ENCODE results near the gene SEMA5A.

SEMA5A gene

DNA sequence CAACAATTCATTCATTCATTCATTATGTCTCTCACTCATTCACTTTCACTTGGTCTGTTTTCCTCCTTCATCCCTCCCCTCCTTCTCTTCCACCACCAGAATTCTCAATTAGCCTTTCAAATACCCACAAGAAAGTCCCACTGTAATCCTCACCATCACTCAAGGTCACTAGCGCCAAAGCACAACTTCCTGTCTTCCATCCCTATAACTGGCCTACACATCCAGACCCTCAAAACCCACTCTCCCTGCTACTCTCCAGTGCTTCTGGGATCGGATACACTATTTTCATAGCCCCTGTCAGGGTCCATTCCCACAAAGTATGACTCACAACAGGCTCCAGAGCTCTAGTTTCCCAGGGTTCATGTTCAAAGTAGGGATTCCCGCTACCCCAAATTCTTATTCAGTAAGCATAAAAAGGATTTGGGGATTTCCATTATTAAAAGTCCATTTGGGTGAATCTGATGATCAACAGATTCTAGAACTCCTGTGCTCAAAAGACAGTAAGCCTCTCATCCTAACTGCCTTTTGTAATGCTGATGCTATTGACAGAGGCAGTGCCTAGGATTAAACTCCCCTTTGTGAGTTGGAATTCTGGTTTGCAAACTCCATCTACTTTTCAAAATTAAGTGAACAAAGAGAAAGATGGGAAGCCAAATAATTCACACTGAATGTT is 250.9 kb downstream of the SEMA5A start:
- no peaks in the 10 kb centered on the region for H3K4me1 ChIP-seq (ENCODE audit: control insufficient read depth, insufficient read depth, low read length)
- H3K4me3 ChIP-seq (ENCODE audit: low read length): no peak overlapping the region
- no peaks in the 10 kb centered on the region for H3K36me3 ChIP-seq (ENCODE audit: control insufficient read depth, insufficient read depth, low read length)
- H3K27me3 ChIP-seq (ENCODE audit: control insufficient read depth, insufficient read depth, low read length): no peaks in the 10 kb centered on the region
- H3K9ac ChIP-seq (ENCODE audit: low read length): no peak overlapping the region
- H3K27ac ChIP-seq (ENCODE audit: low read depth, low read length): no peak overlapping the region

DNA sequence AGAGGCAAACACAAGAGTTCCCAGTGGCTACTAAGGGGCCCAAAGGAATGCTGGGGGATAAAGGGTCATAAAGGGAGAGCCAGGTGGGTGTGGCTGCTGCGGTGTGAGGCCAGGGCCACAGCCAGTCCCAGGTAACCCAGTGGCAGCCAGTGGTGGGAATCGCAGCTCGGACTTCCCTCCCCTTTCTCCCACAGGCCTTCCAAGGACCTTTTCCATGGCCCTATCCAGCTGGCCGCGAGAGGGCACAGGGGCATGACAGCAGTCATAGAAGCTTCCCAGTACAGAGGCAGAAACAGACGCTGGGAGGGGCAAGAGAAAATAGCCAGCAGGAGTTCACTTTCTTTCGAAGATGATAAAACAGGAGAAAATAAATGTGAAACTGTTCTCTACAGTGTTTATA is 257.6 kb downstream of the SEMA5A start:
- Histone ChIP-seq H3K4me3 (ENCODE audit: low read length) (no peak overlapping the region), H3K27ac (ENCODE audit: low read depth, low read length) (no peak overlapping the region), H3K36me3 (ENCODE audit: control insufficient read depth, insufficient read depth, low read length) (no peaks in the 10 kb centered on the region), H3K27me3 (ENCODE audit: control insufficient read depth, insufficient read depth, low read length) (no peaks in the 10 kb centered on the region), H3K9ac (ENCODE audit: low read length) (no peak overlapping the region), H3K4me1 (ENCODE audit: control insufficient read depth, insufficient read depth, low read length) (no peaks in the 10 kb centered on the region)

DNA sequence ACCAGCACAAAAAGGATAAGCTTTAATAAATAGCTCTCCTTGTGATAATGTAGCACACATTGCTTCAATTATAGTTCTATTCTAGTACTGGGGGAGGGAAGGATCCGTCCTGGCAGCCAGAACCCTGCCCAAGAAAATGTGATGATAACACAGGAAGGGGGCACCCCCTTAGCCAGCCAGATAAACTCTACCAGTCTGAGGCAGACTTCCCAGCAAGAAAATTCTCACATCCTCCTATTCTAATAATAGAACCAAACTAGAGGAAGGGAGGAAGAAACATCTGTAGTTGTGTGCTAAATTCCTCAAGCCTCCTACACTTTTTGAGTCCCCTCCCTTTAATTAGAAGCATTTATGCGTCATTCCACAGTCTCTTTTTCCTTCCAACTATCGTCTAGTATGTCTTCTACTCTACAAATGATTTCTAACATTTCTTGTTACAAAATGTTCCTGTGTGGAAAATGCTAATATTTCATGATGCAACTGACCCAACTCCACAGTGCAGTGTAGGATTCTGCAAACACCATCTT is 261.0 kb downstream of the SEMA5A start:
- Histone ChIP-seq H3K27me3 (ENCODE audit: control insufficient read depth, insufficient read depth, low read length) (no peaks in the 10 kb centered on the region), H3K9ac (ENCODE audit: low read length) (no peak overlapping the region), H3K36me3 (ENCODE audit: control insufficient read depth, insufficient read depth, low read length) (no peaks in the 10 kb centered on the region), H3K4me3 (ENCODE audit: low read length) (no peak overlapping the region), H3K27ac (ENCODE audit: low read depth, low read length) (no peak overlapping the region), H3K4me1 (ENCODE audit: control insufficient read depth, insufficient read depth, low read length) (no peaks in the 10 kb centered on the region)

DNA sequence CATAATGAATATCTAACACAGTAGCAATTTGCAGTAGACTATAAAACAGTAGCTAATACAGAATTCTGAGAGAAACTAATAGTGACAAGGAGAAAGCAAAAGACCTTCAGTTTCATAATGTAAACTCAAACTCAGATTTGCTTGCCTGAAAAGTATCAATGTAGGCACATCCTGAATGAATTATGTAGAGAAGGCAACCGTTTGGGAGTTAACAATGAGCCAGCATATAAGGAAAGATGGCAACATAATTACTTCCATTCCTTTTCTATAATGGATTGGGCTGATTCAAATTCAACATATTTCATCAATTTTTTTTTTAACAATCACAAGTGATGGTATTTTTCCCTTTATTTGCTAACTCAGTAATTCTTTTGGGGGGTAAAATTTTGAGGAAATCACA is 261.6 kb downstream of the SEMA5A start:
- H3K27ac ChIP-seq (ENCODE audit: low read depth, low read length): no peak overlapping the region

DNA sequence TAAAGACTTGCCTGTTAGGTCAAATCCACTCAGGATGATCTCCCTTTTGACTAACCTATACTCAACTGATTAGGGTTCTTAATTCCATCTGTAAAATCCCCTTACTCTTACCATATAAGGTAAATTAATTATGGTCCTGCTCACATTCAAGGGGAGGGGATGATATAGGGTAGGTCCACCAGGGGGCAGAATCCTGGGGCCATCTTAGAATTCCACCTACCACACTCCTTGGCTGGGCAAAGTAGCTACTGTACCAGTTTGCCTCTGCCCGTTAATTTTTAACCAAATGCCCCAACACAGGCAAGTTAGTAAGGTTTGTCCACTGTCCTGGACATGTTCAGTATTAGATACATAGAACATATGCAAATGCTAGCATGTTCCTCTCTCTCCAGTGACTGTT is 262.4 kb downstream of the SEMA5A start:
- Histone ChIP-seq H3K36me3 (ENCODE audit: control insufficient read depth, insufficient read depth, low read length) (no peaks in the 10 kb centered on the region), H3K4me1 (ENCODE audit: control insufficient read depth, insufficient read depth, low read length) (no peaks in the 10 kb centered on the region), H3K4me3 (ENCODE audit: low read length) (no peak overlapping the region), H3K27ac (ENCODE audit: low read depth, low read length) (no peak overlapping the region), H3K9ac (ENCODE audit: low read length) (no peak overlapping the region), H3K27me3 (ENCODE audit: control insufficient read depth, insufficient read depth, low read length) (no peaks in the 10 kb centered on the region)

More for the DNA sequence above, 261.6 kb downstream of the SEMA5A start:
- Histone ChIP-seq H3K9ac (ENCODE audit: low read length) (no peak overlapping the region), H3K4me3 (ENCODE audit: low read length) (no peak overlapping the region), H3K4me1 (ENCODE audit: control insufficient read depth, insufficient read depth, low read length) (no peaks in the 10 kb centered on the region), H3K27me3 (ENCODE audit: control insufficient read depth, insufficient read depth, low read length) (no peaks in the 10 kb centered on the region), H3K36me3 (ENCODE audit: control insufficient read depth, insufficient read depth, low read length) (no peaks in the 10 kb centered on the region)

DNA sequence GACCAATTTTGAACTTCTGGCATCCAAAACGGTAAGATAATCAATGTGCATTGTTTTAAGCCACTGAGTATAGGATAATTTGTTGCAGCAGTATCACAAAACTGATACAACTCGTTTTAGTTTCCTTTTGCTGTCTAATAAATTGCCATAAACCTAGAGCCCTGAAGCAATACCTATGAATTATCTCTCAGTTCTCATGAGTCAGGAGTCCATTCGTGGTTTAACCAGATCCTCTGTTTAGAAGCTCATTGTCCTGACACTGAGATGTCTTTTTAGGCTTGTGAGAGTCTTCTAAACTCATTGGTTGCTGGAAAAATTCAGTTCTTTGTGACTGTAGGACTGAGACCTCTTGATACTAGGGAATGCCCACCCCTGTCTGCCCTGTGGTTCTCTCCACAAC is 262.9 kb downstream of the SEMA5A start:
- no peak overlapping the region for H3K4me3 ChIP-seq (ENCODE audit: low read length)
- no peak overlapping the region for H3K9ac ChIP-seq (ENCODE audit: low read length)
- no peaks in the 10 kb centered on the region for H3K36me3 ChIP-seq (ENCODE audit: control insufficient read depth, insufficient read depth, low read length)
- no peaks in the 10 kb centered on the region for H3K27me3 ChIP-seq (ENCODE audit: control insufficient read depth, insufficient read depth, low read length)
- no peaks in the 10 kb centered on the region for H3K4me1 ChIP-seq (ENCODE audit: control insufficient read depth, insufficient read depth, low read length)
- H3K27ac ChIP-seq (ENCODE audit: low read depth, low read length): no peak overlapping the region

DNA sequence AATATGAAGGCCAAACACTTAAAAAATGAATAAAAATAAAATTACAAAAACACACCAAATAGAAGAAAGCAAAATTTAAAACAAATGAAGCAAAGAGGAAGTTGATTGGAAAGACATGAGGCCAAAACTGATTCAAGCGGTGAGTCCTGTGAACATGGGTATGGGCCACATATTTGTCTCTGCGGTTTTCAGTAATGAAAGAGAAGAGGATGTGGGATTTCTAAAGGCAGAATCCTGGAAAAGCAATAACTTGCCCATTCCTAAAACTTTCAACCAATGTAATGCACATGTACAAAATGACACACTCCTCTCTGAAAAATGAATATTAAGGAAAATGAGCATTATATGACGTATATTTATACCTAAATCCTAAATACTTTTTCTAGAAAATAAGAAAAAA is 263.7 kb downstream of the SEMA5A start:
- Histone ChIP-seq H3K4me3 (ENCODE audit: low read length) (no peak overlapping the region), H3K27me3 (ENCODE audit: control insufficient read depth, insufficient read depth, low read length) (no peaks in the 10 kb centered on the region), H3K27ac (ENCODE audit: low read depth, low read length) (no peak overlapping the region), H3K4me1 (ENCODE audit: control insufficient read depth, insufficient read depth, low read length) (no peaks in the 10 kb centered on the region), H3K9ac (ENCODE audit: low read length) (no peak overlapping the region), H3K36me3 (ENCODE audit: control insufficient read depth, insufficient read depth, low read length) (no peaks in the 10 kb centered on the region)

DNA sequence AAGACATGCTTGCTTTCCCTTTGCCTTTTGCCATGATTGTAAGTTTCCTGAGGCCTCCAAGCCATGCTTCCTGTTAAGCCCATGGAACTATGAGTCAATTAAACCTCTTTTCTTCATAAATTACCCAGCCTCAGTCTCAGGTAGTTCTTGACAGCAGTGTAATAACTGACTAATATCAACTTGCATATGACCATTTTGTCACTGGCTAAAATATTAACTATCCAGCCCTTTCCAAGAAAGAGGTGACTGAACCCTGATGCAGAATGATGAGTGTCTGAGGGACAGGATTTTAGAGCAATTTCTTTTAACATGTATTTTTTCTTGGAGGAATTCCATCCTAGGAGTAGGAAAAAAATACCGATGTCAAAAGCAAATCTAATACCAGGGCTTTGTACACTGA is 266.1 kb downstream of the SEMA5A start:
- H3K9ac ChIP-seq (ENCODE audit: low read length): no peak overlapping the region
- H3K27me3 ChIP-seq (ENCODE audit: control insufficient read depth, insufficient read depth, low read length): no peaks in the 10 kb centered on the region
- H3K4me3 ChIP-seq (ENCODE audit: low read length): no peak overlapping the region
- H3K36me3 ChIP-seq (ENCODE audit: control insufficient read depth, insufficient read depth, low read length): no peaks in the 10 kb centered on the region
- H3K27ac ChIP-seq (ENCODE audit: low read depth, low read length): no peak overlapping the region
- no peaks in the 10 kb centered on the region for H3K4me1 ChIP-seq (ENCODE audit: control insufficient read depth, insufficient read depth, low read length)

DNA sequence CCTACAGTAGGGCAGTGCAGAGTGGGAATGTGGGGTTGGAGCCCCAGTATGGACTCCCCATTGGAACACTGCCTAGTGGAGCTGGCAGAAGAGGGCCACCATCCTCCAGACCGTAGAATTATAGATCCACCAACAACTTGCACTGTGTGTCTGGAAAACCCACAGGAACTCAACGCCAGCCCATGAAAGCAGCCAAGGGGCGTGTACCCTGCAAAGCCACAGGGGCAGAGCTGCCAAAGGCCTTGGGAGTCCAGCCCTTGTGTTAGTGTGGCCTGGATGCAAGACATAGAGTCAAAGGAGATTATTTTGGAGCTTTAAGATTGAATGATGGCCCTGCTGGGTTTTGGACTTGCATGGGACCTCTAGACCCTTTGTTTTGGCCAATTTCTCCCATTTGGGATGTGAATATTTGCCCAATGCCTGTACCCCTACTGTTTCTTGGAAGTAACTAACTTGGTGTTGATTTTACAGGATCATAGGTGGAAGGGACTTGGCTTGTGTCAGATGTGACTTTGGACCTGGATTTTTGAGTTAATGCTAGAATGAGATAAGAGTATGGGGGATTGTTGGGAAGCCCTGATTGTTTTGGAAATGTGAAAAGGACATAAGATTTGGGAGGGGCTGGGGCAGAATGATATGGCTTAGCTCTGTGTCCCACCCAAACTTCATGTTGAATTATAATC is 266.8 kb downstream of the SEMA5A start:
- Histone ChIP-seq H3K27ac (ENCODE audit: low read depth, low read length) (no peak overlapping the region), H3K4me1 (ENCODE audit: control insufficient read depth, insufficient read depth, low read length) (no peaks in the 10 kb centered on the region), H3K27me3 (ENCODE audit: control insufficient read depth, insufficient read depth, low read length) (no peaks in the 10 kb centered on the region), H3K36me3 (ENCODE audit: control insufficient read depth, insufficient read depth, low read length) (no peaks in the 10 kb centered on the region), H3K9ac (ENCODE audit: low read length) (no peak overlapping the region), H3K4me3 (ENCODE audit: low read length) (no peak overlapping the region)

DNA sequence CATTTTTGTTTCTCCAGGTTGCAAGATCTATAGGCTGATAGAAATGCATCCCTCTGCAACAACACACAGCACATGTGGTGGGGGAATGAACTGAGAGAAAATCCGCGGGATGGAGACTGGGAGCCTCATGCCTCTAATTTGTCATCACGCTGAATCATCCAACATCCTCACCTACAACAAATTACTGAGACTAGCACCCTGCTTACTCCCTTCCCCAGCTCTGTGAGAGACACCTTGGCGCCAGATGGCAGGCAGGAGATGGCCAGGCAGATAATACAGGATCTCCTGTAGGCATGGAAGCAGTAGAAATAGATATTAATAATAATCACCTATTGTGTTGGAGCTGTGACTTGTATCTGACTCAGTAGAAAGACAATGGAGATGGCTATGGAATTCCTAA is 276.9 kb downstream of the SEMA5A start:
- Histone ChIP-seq H3K36me3 (ENCODE audit: control insufficient read depth, insufficient read depth, low read length) (no peaks in the 10 kb centered on the region), H3K4me3 (ENCODE audit: low read length) (no peak overlapping the region), H3K9ac (ENCODE audit: low read length) (no peak overlapping the region), H3K27ac (ENCODE audit: low read depth, low read length) (no peak overlapping the region), H3K4me1 (ENCODE audit: control insufficient read depth, insufficient read depth, low read length) (no peaks in the 10 kb centered on the region), H3K27me3 (ENCODE audit: control insufficient read depth, insufficient read depth, low read length) (no peaks in the 10 kb centered on the region)

DNA sequence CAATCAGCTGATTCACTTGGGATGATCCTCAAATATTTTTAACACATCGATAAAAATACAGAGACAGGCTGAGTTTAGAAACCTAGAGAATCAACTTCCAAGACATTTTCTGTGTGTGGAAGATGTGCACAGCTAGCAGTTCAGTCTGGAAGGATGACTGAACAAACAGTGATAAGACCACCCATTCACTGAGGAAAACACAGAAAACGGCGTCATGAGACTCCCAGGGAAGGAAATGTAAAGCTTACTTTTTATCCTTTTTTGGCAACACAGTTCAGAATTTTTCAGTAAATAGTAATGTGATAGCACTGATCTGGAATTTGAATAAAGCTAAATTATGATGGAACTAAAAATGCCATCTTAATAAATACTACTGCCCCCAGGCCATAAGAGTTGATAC is 277.6 kb downstream of the SEMA5A start:
- Histone ChIP-seq H3K9ac (ENCODE audit: low read length) (no peak overlapping the region), H3K4me3 (ENCODE audit: low read length) (no peak overlapping the region), H3K27ac (ENCODE audit: low read depth, low read length) (no peak overlapping the region), H3K36me3 (ENCODE audit: control insufficient read depth, insufficient read depth, low read length) (no peaks in the 10 kb centered on the region), H3K27me3 (ENCODE audit: control insufficient read depth, insufficient read depth, low read length) (no peaks in the 10 kb centered on the region), H3K4me1 (ENCODE audit: control insufficient read depth, insufficient read depth, low read length) (no peaks in the 10 kb centered on the region)

DNA sequence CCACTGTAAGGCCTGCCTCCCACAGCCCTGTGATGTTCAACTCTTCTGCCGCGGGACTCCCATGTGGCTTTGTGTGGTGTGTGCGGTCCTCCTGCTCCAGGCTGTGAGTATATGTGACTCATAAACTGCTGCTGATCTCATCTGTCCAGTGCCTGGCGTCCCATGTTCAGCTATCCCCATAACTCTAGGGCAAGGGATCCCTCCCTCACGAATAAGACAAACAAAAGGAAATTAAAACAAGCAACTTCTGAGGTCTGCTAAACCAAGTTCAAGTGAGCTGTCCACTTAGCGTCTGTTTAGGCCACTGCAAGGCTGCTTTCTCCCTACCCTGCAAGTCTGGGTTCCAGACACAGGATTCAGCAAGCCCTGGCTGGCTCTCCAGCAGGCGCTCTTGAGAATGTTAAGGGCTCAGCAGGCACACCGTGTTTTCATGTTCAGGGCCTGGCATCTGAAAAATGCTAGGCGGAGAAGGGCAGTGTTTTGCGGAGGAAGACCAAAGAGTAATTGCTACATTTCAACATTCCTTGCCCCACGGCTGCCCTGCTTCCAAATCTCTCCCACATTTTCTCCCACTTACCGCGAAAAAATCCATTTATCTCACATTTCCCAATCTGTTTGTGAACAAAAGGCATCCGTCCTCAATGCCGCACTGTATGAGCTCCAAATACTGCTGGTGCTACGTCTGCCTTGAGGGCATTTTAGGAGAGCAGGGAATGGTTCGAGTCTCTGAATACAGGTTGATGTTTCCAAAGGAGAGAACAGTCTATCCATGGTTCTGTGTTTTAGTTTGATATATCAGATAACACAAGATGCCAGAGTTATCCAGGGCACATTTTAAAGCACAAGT is 280.2 kb downstream of the SEMA5A start:
- no peak overlapping the region for H3K27ac ChIP-seq (ENCODE audit: low read depth, low read length)
- no peaks in the 10 kb centered on the region for H3K4me1 ChIP-seq (ENCODE audit: control insufficient read depth, insufficient read depth, low read length)

More for the DNA sequence above, 280.2 kb downstream of the SEMA5A start:
- H3K4me3 ChIP-seq (ENCODE audit: low read length): no peak overlapping the region
- no peaks in the 10 kb centered on the region for H3K27me3 ChIP-seq (ENCODE audit: control insufficient read depth, insufficient read depth, low read length)
- no peak overlapping the region for H3K9ac ChIP-seq (ENCODE audit: low read length)
- H3K36me3 ChIP-seq (ENCODE audit: control insufficient read depth, insufficient read depth, low read length): no peaks in the 10 kb centered on the region

Data from rectal smooth muscle tissue (tissue), 1 donor.